ENCODE results near the gene ADAM12. TPM values are rescaled to one million over a fixed set of nuclear protein-coding genes. Genes with fewer than 3 reads are reported as not detected.

ADAM12 gene
- total RNA-seq, 1 experiment from 2014 or later = 0.24 TPM

GRCh38 chr10:126074291-126074690 lies 314.0 kb downstream of the ADAM12 start:
- H2BK15ac ChIP-seq (ENCODE audit: low read depth, low read length) = no peak overlapping the region
- H2AK5ac ChIP-seq (ENCODE audit: insufficient read length, low read length) = no peak overlapping the region
- H4K20me1 ChIP-seq (ENCODE audit: control insufficient read depth, insufficient read depth, insufficient read length) = no peaks in the 10 kb centered on the region
- H3K56ac ChIP-seq (ENCODE audit: insufficient read length, low read depth, low read length) = no peak overlapping the region
- no peaks in the 10 kb centered on the region for H3K79me1 ChIP-seq (ENCODE audit: insufficient read depth, low read depth, low read length, poor library complexity, severe bottlenecking)
- no peaks in the 10 kb centered on the region for H3K9me3 ChIP-seq (ENCODE audit: control insufficient read depth, low read depth, low read length)
- no peak overlapping the region for H4K5ac ChIP-seq (ENCODE audit: insufficient read length, low read depth, low read length)
- H2BK120ac ChIP-seq (ENCODE audit: low read depth, low read length, poor library complexity, severe bottlenecking) = no peak overlapping the region
- no peak overlapping the region for H3K18ac ChIP-seq (ENCODE audit: insufficient read length, low read depth, low read length)
- no peak overlapping the region for H3K9ac ChIP-seq (ENCODE audit: extremely low read depth, insufficient read length, low read length)
- H2BK20ac ChIP-seq (ENCODE audit: low read depth, low read length, poor library complexity, severe bottlenecking) = no peak overlapping the region
- no peak overlapping the region for H3K27ac Mint-ChIP-seq
- H3K36me3 Mint-ChIP-seq (ENCODE audit: insufficient read depth in 1 of 3, low read depth in 3 of 3) = peaks cover 0 to 2% (median 0%) of the 10 kb centered on the region in 3 experiments; a peak in 1 of 7 replicates
- H3K4me1 Mint-ChIP-seq = no peaks in the 10 kb centered on the region
- no peak overlapping the region for H3K4ac ChIP-seq (ENCODE audit: low read depth, low read length)
- WGBS (ENCODE audit: extremely low coverage, insufficient read length, low lambda C conversion rate) = no CpG with 5 or more reads among the region's 3 CpGs
- peaks cover 4% of the 10 kb centered on the region; the same call in 1 of the 2 replicates for H3K27me3 Mint-ChIP-seq (ENCODE audit: low read depth)
- no peak overlapping the region for H2BK12ac ChIP-seq (ENCODE audit: insufficient read length, low read depth, low read length)
- no peak overlapping the region for H3K23ac ChIP-seq (ENCODE audit: insufficient read length, low read depth, low read length)
- peaks cover 0 to 3% of the 10 kb centered on the region in 2 experiments; a peak in 1 of 5 replicates for H3K9me3 Mint-ChIP-seq
- H3K4me2 ChIP-seq (ENCODE audit: insufficient read depth, insufficient read length, low read length) = no peak overlapping the region
- no peaks in the 10 kb centered on the region for H3K79me2 ChIP-seq (ENCODE audit: insufficient read depth, low read length)
- H3K27me3 ChIP-seq (ENCODE audit: insufficient read depth, low read length) = no peaks in the 10 kb centered on the region; the same call in 1 of the 2 replicates
- no peak overlapping the region for H3K4me3 Mint-ChIP-seq
- H4K8ac ChIP-seq (replicated peaks; ENCODE audit: insufficient read length, low read depth, low read length) = no peak overlapping the region
- no peak overlapping the region for H2AFZ ChIP-seq (ENCODE audit: low read length)
- H3K4me1 ChIP-seq (ENCODE audit: insufficient read depth, low read length) = no peaks in the 10 kb centered on the region
- no peak overlapping the region for H2BK5ac ChIP-seq (ENCODE audit: insufficient read length, low read length)
- no peak overlapping the region for H4K91ac ChIP-seq (ENCODE audit: insufficient read length, low read depth, low read length)
- no peak overlapping the region for H3K14ac ChIP-seq (ENCODE audit: insufficient read depth, low read length)
- no peak for TF ChIP-seq CTCF (conservative IDR thresholded peaks at IDR 0.05)
- no peaks in the 10 kb centered on the region for H3K23me2 ChIP-seq (ENCODE audit: insufficient read length, low read depth, low read length, poor library complexity, severe bottlenecking)
- no peak overlapping the region for H3K27ac ChIP-seq (ENCODE audit: insufficient read length, low read depth, low read length)
- no peak overlapping the region for H3T11ph ChIP-seq (ENCODE audit: low read length)
- no peak for DNase-seq

Data from H9 (cell line).